K562 (cell line): ENCODE results near the gene ZNF202. TPM values are rescaled to one million over a fixed set of nuclear protein-coding genes. Genes with fewer than 3 reads are reported as not detected.

Experiments
- ATAC-seq: fragments of 200-7000 bp; cut with Tn5 transposase; 3 replicates; pipeline ENCODE4 v1.9.1; 2020; ENCODE audit warnings: moderate library complexity
- BruUV-seq: library from RNA; stranded (reverse); fragments of 400-500 nt; replicated peaks from 2 replicates; lab custom pipeline; 2021; lab: Mats Ljungman, UMichigan
- CTCF ChIA-PET: fragments of 300-600 bp; formaldehyde crosslinking; extraction: SDS; loops from one replicate; lab custom pipeline; 2021; ENCODE audit warnings: low intra/inter-chr PET ratio; lab: Yijun Ruan, JAX
- POLR2A ChIA-PET: fragments of 300-600, 350-650 bp; sonication (Branson Sonifier 250); formaldehyde crosslinking; extraction: SDS; loops from one replicate; lab custom pipeline; 2021; ENCODE audit warnings: antibody characterized with exemption, inconsistent platforms; lab: Yijun Ruan, JAX
- DNase-seq, 4 experiments: peaks; one replicate each; pipeline versions ENCODE4 v3.0.0 to v3.0.0-alpha.2; 2011 to 2018; ENCODE audit warnings: low spot score in 3 of 4, mixed read lengths in 3 of 4; ENCODE audit errors: extremely low read depth in 1 of 4
- FAIRE-seq: peaks from 2 replicates; lab custom pipeline; 2011; peaks lifted over from hg19 to GRCh38; lab: Jason Lieb, UNC
- H2AFZ ChIP-seq: 2 replicates; pipeline ENCODE4 v1.6.0; 2011; ENCODE audit warnings: low read depth, low read length, control low read depth, inconsistent platforms
- H3K27ac ChIP-seq: fragments of 200-600 bp; 3 replicates; pipeline ENCODE4 v1.8.0; 2011; ENCODE audit warnings: low read depth, mild to moderate bottlenecking, control low read depth, inconsistent platforms, low read length, moderate library complexity, mixed read lengths; ENCODE audit errors: extremely low read depth
- H3K27me3 ChIP-seq, 2 experiments: fragments of 300-600 bp in 1 of 2; 2 replicates in 1 of 2; 3 replicates in 1 of 2; pipeline versions ENCODE4 v1.6.0 to v1.8.0; 2011; ENCODE audit warnings: inconsistent platforms in 2 of 2, low read length in 2 of 2, mild to moderate bottlenecking in 1 of 2, mixed read lengths in 1 of 2, moderate library complexity in 1 of 2; ENCODE audit not compliant: control insufficient read depth in 2 of 2, insufficient read depth in 2 of 2
- H3K36me3 ChIP-seq: fragments of 300-600 bp; 3 replicates; pipeline ENCODE4 v1.8.0; 2011; ENCODE audit warnings: mild to moderate bottlenecking, low read length, inconsistent platforms; ENCODE audit not compliant: control insufficient read depth, insufficient read depth
- H3K4me1 ChIP-seq, 2 experiments: fragments of 200-600 bp in 1 of 2; replicated peaks in 1 of 2; 2 replicates in 1 of 2; 3 replicates in 1 of 2; pipeline versions ENCODE4 v1.5.1 to v1.8.0; 2011; ENCODE audit warnings: inconsistent platforms in 2 of 2, low read length in 2 of 2, mild to moderate bottlenecking in 1 of 2, mixed read lengths in 1 of 2, moderate library complexity in 1 of 2; ENCODE audit not compliant: control insufficient read depth in 2 of 2, insufficient read depth in 2 of 2
- H3K4me2 ChIP-seq: 2 replicates; pipeline ENCODE4 v1.6.1; 2011; ENCODE audit warnings: low read length, control low read depth, inconsistent platforms, mixed read lengths; ENCODE audit not compliant: insufficient read depth
- H3K4me3 ChIP-seq: fragments of 200-600 bp; sonication (generic), shearing (Covaris generic); 2 replicates; pipeline ENCODE4 v1.5.1; 2016; ENCODE audit warnings: control low read depth, inconsistent platforms
- H3K79me2 ChIP-seq: fragments of 200-600 bp; 3 replicates; pipeline ENCODE4 v1.8.0; 2011; ENCODE audit warnings: low read length, inconsistent platforms; ENCODE audit not compliant: control insufficient read depth, insufficient read depth
- H3K9ac ChIP-seq, 2 experiments: 2 replicates each; pipeline versions ENCODE4 v1.6.0 to v1.6.1; 2011; ENCODE audit warnings: low read depth in 2 of 2, low read length in 2 of 2, control low read depth in 1 of 2, inconsistent platforms in 1 of 2, mild to moderate bottlenecking in 1 of 2, mixed read lengths in 1 of 2; ENCODE audit not compliant: insufficient read depth in 1 of 2
- H3K9me1 ChIP-seq: one replicate; pipeline ENCODE4 v1.6.0; 2011; ENCODE audit warnings: inconsistent platforms, mild to moderate bottlenecking, low read length, moderate library complexity; ENCODE audit not compliant: control insufficient read depth, insufficient read depth
- H3K9me3 ChIP-seq: replicated peaks from 2 replicates; pipeline ENCODE4 v1.5.1; 2011; ENCODE audit warnings: low read depth, low read length, inconsistent platforms; ENCODE audit not compliant: control insufficient read depth, insufficient read depth
- H4K20me1 ChIP-seq: replicated peaks from 2 replicates; pipeline ENCODE4 v1.6.1; 2011; ENCODE audit warnings: low read length, inconsistent platforms, mixed read lengths; ENCODE audit not compliant: control insufficient read depth, insufficient read depth
- ELF2 ChIP-seq: fragments of 250-450 bp; sonication (Bioruptor Pico); IDR thresholded peaks from 2 replicates; pipeline ENCODE4 v1.5.0; 2021; ENCODE audit warnings: mild to moderate bottlenecking
- FOS ChIP-seq: IDR thresholded peaks from 3 replicates; pipeline ENCODE4 v1.6.1; 2011; ENCODE audit not compliant: insufficient read length; ENCODE audit errors: extremely low read depth
- HNRNPH1 ChIP-seq: fragments of 200-400 bp; formaldehyde crosslinking; optimal IDR thresholded peaks from 2 replicates; pipeline ENCODE3; 2017; ENCODE audit warnings: low read depth, mild to moderate bottlenecking, low read length, moderate library complexity
- HOMEZ ChIP-seq: fragments of 250-450 bp; sonication (Bioruptor Pico); IDR thresholded peaks from 2 replicates; pipeline ENCODE4 v1.4.0; 2020; ENCODE audit warnings: mild to moderate bottlenecking, moderate library complexity
- MTA1 ChIP-seq: fragments of 450-650 bp; IDR thresholded peaks from 2 replicates; pipeline ENCODE4 v1.6.1; 2017; ENCODE audit warnings: borderline replicate concordance
- NFE2 ChIP-seq: IDR thresholded peaks from 2 replicates; pipeline ENCODE4 v1.6.1; 2014; ENCODE audit warnings: antibody characterized with exemption, low read depth
- PHB ChIP-seq: fragments of 250-450 bp; sonication (Bioruptor Pico); IDR thresholded peaks from 2 replicates; pipeline ENCODE4 v1.5.0; 2021
- RHOXF2B ChIP-seq: fragments of 250-450 bp; sonication (Bioruptor Pico); conservative IDR thresholded peaks from 2 replicates; pipeline ENCODE4 v1.5.1; 2021
- SETDB1 ChIP-seq: IDR thresholded peaks from one replicate; pipeline ENCODE4 v1.6.1; 2012; ENCODE audit warnings: low read length, control low read depth, inconsistent platforms
- SRSF9 ChIP-seq: fragments of 200-400 bp; formaldehyde crosslinking; IDR thresholded peaks from 2 replicates; pipeline ENCODE4 v1.6.1; 2017; ENCODE audit warnings: low read depth, low read length, borderline replicate concordance
- ZBTB7A ChIP-seq: IDR thresholded peaks from 2 replicates; pipeline ENCODE4 v1.6.1; 2011; ENCODE audit warnings: low read depth, mild to moderate bottlenecking, low read length, moderate library complexity, borderline replicate concordance; ENCODE audit not compliant: control insufficient read depth
- ZNF561 ChIP-seq: fragments of 450-650 bp; formaldehyde crosslinking; conservative IDR thresholded peaks from 2 replicates; pipeline ENCODE4 v1.4.0; 2020; ENCODE audit warnings: mild to moderate bottlenecking, moderate library complexity
- ZNF75A ChIP-seq: fragments of 450-650 bp; formaldehyde crosslinking; IDR thresholded peaks from 2 replicates; pipeline ENCODE4 v1.4.0; 2020; ENCODE audit warnings: mild to moderate bottlenecking
- WGBS: fragments of 100-300 bp; shearing (Covaris generic); methylation state at CpG from one replicate; pipeline ENCODE4 v1.1.6; 2016; ENCODE audit warnings: low coverage, mixed read lengths; ENCODE audit not compliant: insufficient coverage; ENCODE audit errors: missing lambda C conversion rate; 5-methylcytosine and 5-hydroxymethylcytosine counted together
- in situ Hi-C: fragments of 300-500 bp; cut with MboI; formaldehyde crosslinking; loops from 4 replicates; pipeline ENCODE4 v1.15.0; 2018; ENCODE audit warnings: inconsistent platforms, mixed read lengths
- intact Hi-C: fragments of 100-400 bp; cut with micrococcal nuclease; formaldehyde crosslinking; loops from 2 replicates; pipeline ENCODE4 v1.14.2; 2022
- polyA plus RNA-seq, 8 experiments: library from polyadenylated mRNA; depleted of rRNA in 4 of 8; stranded (reverse) in 5 of 8; unstranded in 3 of 8; fragments of >200 nt; fragmentation: Nextera tagmentation in 2 of 8; fragmentation: Illumina TruSeq in 1 of 8; extraction: Ambion mirVana in 2 of 8; extraction: Trizol in 1 of 8; gene quantifications; 2 replicates each; pipeline versions ENCODE4 v1.2.1 to v1.2.3, GENCODE V29; 2011 to 2014; ENCODE audit warnings: inconsistent platforms in 1 of 8, missing spikeins in 1 of 8
- total RNA-seq, 7 experiments: library from RNA; depleted of rRNA in 6 of 7; stranded (reverse); fragments of >200 nt in 6 of 7; fragmentation: Illumina TruSeq in 2 of 7; extraction: Trizol in 2 of 7; gene quantifications; 2 replicates each; pipeline versions ENCODE4 v1.2.1 to v1.2.3, GENCODE V29; 2011 to 2021; ENCODE audit warnings: low replicate concordance in 1 of 7
- TF ChIP-seq, protein P1 (sequence below): fragments of 200-800 bp; sonication (Bioruptor generic); IDR thresholded peaks from 2 replicates; pipeline ENCODE4 v1.6.1; 2017; ENCODE audit warnings: missing genetic modification characterization, missing compliant biosample characterization

The ZNF202 gene
- total and polyA plus RNA-seq, 9 of the 15 experiments (the other 6 are each of a cell fraction or from before 2014, with no cell fraction given) = 2.3 to 18.7 (median 12.7) TPM

GRCh38 chr11:123753110-123753509, 11.7 kb upstream of the ZNF202 start:
- Histone ChIP-seq H3K4me1 (no peaks in the 10 kb centered on the region), H3K79me2 (no peaks in the 10 kb centered on the region), H3K4me2 (no peak overlapping the region), H3K27ac (no peak overlapping the region), H3K9ac (no peak overlapping the region), H3K36me3 (no peaks in the 10 kb centered on the region), H2AFZ (no peak overlapping the region), H3K9me1 (no peaks in the 10 kb centered on the region), H3K4me3 (no peak overlapping the region), H3K27me3 (peaks cover 6 to 8% of the 10 kb centered on the region in 2 experiments; a peak in 3 of 5 replicates), H4K20me1 (no peaks in the 10 kb centered on the region), H3K9me3 (no peaks in the 10 kb centered on the region)
- DNase-seq = no peak
- ChIA-PET POLR2A (no interaction called here), CTCF (no interaction called here)
- TF ChIP-seq MTA1 (no peak), FOS (no peak), RHOXF2B (no peak), SETDB1 (no peak), ELF2 (no peak), SRSF9 (no peak), ZNF75A (CRISPR knock-in tag) (no peak)
- ATAC-seq = no peak
- BruUV-seq = no TSS peak
- intact Hi-C loops = no loop called here
- no peak for FAIRE-seq
- in situ Hi-C loops = no loop called here

GRCh38 chr11:123751781-123752180, 10.3 kb upstream of the ZNF202 start:
- Histone ChIP-seq H3K4me1 (no peaks in the 10 kb centered on the region), H3K79me2 (no peaks in the 10 kb centered on the region), H3K36me3 (no peaks in the 10 kb centered on the region), H3K4me2 (no peak overlapping the region), H3K27me3 (peaks cover 0 to 6% of the 10 kb centered on the region in 2 experiments; a peak in 2 of 5 replicates), H3K9me1 (no peaks in the 10 kb centered on the region), H4K20me1 (no peaks in the 10 kb centered on the region), H3K4me3 (no peak overlapping the region), H3K27ac (no peak overlapping the region), H2AFZ (no peak overlapping the region), H3K9me3 (no peaks in the 10 kb centered on the region), H3K9ac (no peak overlapping the region)
- no TSS peak for BruUV-seq
- FAIRE-seq (no peak), ATAC-seq (no peak), DNase-seq (no peak)
- ChIA-PET POLR2A (no interaction called here), CTCF (no interaction called here)
- 0% methylated on average over 1 of the region's 1 CpG for WGBS
- intact Hi-C loops = no loop called here
- in situ Hi-C loops = no loop called here
- no peak for TF ChIP-seq NFE2
- no peak for TF ChIP-seq ZNF561 (CRISPR knock-in tag)
- TF ChIP-seq ZBTB7A = no peak
- no peak for TF ChIP-seq PHB
- TF ChIP-seq HOMEZ = no peak
- TF ChIP-seq, protein P1, sequence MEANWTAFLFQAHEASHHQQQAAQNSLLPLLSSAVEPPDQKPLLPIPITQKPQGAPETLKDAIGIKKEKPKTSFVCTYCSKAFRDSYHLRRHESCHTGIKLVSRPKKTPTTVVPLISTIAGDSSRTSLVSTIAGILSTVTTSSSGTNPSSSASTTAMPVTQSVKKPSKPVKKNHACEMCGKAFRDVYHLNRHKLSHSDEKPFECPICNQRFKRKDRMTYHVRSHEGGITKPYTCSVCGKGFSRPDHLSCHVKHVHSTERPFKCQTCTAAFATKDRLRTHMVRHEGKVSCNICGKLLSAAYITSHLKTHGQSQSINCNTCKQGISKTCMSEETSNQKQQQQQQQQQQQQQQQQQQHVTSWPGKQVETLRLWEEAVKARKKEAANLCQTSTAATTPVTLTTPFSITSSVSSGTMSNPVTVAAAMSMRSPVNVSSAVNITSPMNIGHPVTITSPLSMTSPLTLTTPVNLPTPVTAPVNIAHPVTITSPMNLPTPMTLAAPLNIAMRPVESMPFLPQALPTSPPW (CRISPR knock-in tag) = no peak
- no peak for TF ChIP-seq HNRNPH1
